ENCODE measurements around the gene ENG.
"Not testable (repeated sequence)": the region's sequence is repeated elsewhere in the genome, so short reads cannot be mapped to it uniquely, and the experiment has no call there.

Gene ENG

GRCh38 chr9:127863191-127863621 lies 8.7 kb upstream of the ENG start:
- DNase-seq = no peak

GRCh38 chr9:127862075-127863011 lies 7.9 kb upstream of the ENG start:
- no peak for DNase-seq

- DNase-seq = no peak
Measured at GRCh38 chr9:127860779-127861178, 6.3 kb upstream of the ENG start.

GRCh38 chr9:127860260-127860659 lies 5.8 kb upstream of the ENG start:
- no peak for DNase-seq

- DNase-seq = no peak
Measured at GRCh38 chr9:127858041-127858512, 3.6 kb upstream of the ENG start.

- DNase-seq = no peak
Measured at GRCh38 chr9:127857278-127857677, 2.8 kb upstream of the ENG start.

- DNase-seq = no peak
Measured at GRCh38 chr9:127856729-127857116, 2.3 kb upstream of the ENG start.

GRCh38 chr9:127856094-127856728 lies 1.8 kb upstream of the ENG start:
- no peak for DNase-seq

GRCh38 chr9:127855522-127855921 lies 1.1 kb upstream of the ENG start:
- no peak for DNase-seq

GRCh38 chr9:127854960-127855359 lies 502 bp upstream of the ENG start:
- DNase-seq = no peak

GRCh38 chr9:127853312-127854183 lies 910 bp downstream of the ENG start:
- DNase-seq = no peak

- DNase-seq = no peak
Measured at GRCh38 chr9:127852829-127853228, 1.6 kb downstream of the ENG start.

GRCh38 chr9:127850286-127850830 lies 4.1 kb downstream of the ENG start:
- no peak for DNase-seq

- no peak for DNase-seq
Measured at GRCh38 chr9:127848756-127849504, 5.5 kb downstream of the ENG start.

- no peak for DNase-seq
Measured at GRCh38 chr9:127847833-127848755, 6.4 kb downstream of the ENG start.

- DNase-seq = no peak
Measured at GRCh38 chr9:127847178-127847510, 7.3 kb downstream of the ENG start.

- no peak for DNase-seq
Measured at GRCh38 chr9:127846443-127847177, 7.8 kb downstream of the ENG start.

- not testable (repeated sequence) for DNase-seq
Measured at GRCh38 chr9:127845619-127846018, 8.8 kb downstream of the ENG start.

GRCh38 chr9:127844821-127845359 lies 9.6 kb downstream of the ENG start:
- no peak for DNase-seq
